Fibroblast of villous mesenchyme (primary cell): ENCODE data around the gene TM9SF4. TPM values are rescaled to one million over a fixed set of nuclear protein-coding genes. Genes with fewer than 3 reads are reported as not detected.

ENCODE experiments used
- DNase-seq: peaks from one replicate; pipeline ENCODE4 v3.0.0-alpha.2; 2010; ENCODE audit warnings: low read depth
- H3K4me3 ChIP-seq: 2 replicates; pipeline ENCODE4 v1.5.1; 2011; ENCODE audit warnings: low read depth, mild to moderate bottlenecking, low read length
- total RNA-seq: library from RNA; depleted of rRNA; stranded (reverse); fragments of >200 nt; gene quantifications from 2 replicates; pipeline ENCODE4 v1.2.3, GENCODE V29; 2012
- TF ChIP-seq, protein P1 (sequence below): IDR thresholded peaks from 2 replicates; pipeline ENCODE4 v1.5.1; 2012; ENCODE audit warnings: low read depth, mild to moderate bottlenecking, low read length; ENCODE audit not compliant: insufficient read depth

The TM9SF4 gene
- total RNA-seq, 1 donor: 58.7 TPM

- TF ChIP-seq, protein P1, sequence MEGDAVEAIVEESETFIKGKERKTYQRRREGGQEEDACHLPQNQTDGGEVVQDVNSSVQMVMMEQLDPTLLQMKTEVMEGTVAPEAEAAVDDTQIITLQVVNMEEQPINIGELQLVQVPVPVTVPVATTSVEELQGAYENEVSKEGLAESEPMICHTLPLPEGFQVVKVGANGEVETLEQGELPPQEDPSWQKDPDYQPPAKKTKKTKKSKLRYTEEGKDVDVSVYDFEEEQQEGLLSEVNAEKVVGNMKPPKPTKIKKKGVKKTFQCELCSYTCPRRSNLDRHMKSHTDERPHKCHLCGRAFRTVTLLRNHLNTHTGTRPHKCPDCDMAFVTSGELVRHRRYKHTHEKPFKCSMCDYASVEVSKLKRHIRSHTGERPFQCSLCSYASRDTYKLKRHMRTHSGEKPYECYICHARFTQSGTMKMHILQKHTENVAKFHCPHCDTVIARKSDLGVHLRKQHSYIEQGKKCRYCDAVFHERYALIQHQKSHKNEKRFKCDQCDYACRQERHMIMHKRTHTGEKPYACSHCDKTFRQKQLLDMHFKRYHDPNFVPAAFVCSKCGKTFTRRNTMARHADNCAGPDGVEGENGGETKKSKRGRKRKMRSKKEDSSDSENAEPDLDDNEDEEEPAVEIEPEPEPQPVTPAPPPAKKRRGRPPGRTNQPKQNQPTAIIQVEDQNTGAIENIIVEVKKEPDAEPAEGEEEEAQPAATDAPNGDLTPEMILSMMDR: no peak
- no peak for DNase-seq
- H3K4me3 ChIP-seq: no peak overlapping the region
Observed at GRCh38 chr20:32078322-32078721, 31.2 kb upstream of the TM9SF4 start.

DNA sequence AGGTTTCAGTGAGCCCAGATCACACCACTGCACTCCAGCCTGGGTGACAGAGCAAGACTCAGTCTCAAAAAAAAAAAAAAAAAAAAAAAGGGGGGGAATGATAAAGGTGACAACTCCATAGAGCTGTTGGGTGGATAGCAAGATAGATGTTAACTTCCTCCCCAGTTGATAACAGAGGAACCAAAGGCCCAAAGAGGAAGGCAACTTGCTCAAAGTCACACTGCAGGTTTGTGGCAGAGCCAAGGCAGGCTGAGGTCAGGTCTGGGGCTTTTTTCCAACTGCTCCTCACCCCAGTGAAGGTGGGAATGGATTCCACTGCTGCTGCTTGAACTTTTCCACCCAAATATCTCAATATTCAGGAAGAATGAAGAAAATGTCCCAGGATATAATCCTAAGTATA is 30.7 kb upstream of the TM9SF4 start:
- TF ChIP-seq, protein P1: no peak
- no peak for DNase-seq
- no peak overlapping the region for H3K4me3 ChIP-seq

DNA sequence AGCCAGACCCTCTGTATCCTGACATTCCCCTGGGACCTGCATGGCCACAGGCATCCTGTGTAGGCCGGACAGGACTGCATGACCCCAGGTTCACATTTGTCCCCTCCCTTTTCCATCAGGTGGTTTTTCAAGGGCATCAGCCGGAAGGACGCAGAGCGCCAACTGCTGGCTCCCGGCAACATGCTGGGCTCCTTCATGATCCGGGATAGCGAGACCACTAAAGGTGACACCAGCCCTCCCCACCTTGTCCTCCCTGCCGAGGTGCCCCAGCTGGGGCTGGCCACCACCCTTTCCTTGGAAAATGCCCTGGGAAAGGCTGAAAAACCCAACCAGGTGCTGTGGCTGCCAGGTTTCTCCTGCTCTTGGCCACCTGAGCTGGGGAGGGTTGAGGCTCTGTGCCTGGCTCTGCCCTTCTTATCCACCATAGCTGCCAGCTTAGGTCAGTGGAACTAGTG is 29.8 kb upstream of the TM9SF4 start:
- DNase-seq: no peak
- TF ChIP-seq, protein P1: no peak
- no peak overlapping the region for H3K4me3 ChIP-seq

GRCh38 chr20:32080783-32081182 is 28.7 kb upstream of the TM9SF4 start:
- TF ChIP-seq, protein P1: no peak

DNA sequence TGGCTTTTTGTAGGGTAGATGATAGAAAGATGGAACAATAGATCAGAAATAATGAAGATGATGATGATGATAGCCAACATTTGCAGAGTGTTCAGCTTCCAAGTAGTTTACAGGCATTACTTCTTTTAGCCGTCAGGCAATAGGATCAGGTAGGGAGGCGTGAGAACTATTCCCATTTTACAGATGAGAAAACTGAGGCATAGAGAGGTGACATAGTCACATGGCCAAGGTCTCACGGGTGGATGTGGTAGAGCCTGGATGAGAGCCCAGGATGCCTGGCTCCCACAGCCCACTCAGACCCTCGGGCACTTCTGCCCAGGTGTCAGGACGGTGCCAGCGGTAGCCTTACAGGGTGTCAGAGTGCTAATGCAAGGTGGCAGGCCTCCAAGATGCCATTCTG is 26.0 kb upstream of the TM9SF4 start:
- DNase-seq: no peak
- no peak overlapping the region for H3K4me3 ChIP-seq
- TF ChIP-seq, protein P1: no peak

More at GRCh38 chr20:32080783-32081182, 28.7 kb upstream of the TM9SF4 start:
- no peak for DNase-seq
- no peak overlapping the region for H3K4me3 ChIP-seq

DNA sequence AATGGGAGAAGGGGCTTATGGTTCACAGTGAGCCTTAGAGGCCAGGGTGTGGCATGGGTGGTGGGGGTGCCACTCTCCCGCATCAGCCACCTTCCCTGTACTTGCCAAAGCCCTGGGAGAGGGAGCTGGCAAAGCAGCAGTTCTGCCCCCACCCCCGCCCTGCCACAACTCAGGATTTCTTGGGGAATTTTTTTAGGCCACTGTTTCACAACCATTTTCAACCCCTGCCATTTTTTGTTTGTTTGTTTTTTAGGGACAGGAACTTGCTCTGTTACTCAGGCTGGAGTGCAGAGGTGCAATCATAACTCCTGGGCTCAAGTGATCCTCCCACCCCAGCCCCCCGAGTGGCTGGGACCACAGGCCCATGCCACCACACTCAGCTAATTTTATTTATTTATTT is 22.4 kb upstream of the TM9SF4 start:
- no peak for DNase-seq
- TF ChIP-seq, protein P1: no peak
- H3K4me3 ChIP-seq: no peak overlapping the region

GRCh38 chr20:32088759-32089158 is 20.8 kb upstream of the TM9SF4 start:
- DNase-seq: no peak
- TF ChIP-seq, protein P1: no peak
- H3K4me3 ChIP-seq: no peak overlapping the region
